Mononuclear cell (primary cell): ENCODE results near the gene ARSB. TPM values are rescaled to one million over a fixed set of nuclear protein-coding genes. Genes with fewer than 3 reads are reported as not detected.

ENCODE experiments used
- H3K27me3 ChIP-seq: 2 replicates; pipeline ENCODE4 v1.6.0; 2011; ENCODE audit warnings: low read length, control low read depth; ENCODE audit not compliant: insufficient read depth
- H3K4me1 ChIP-seq: 2 replicates; pipeline ENCODE4 v1.5.1; 2011; ENCODE audit warnings: mild to moderate bottlenecking, low read length, control low read depth; ENCODE audit not compliant: insufficient read depth
- H3K4me3 ChIP-seq: 2 replicates; pipeline ENCODE4 v1.5.1; 2011; ENCODE audit warnings: mild to moderate bottlenecking, low read length, moderate library complexity
- H3K9me3 ChIP-seq: 2 replicates; pipeline ENCODE4 v1.5.1; 2011; ENCODE audit warnings: low read depth, mild to moderate bottlenecking, control low read depth, low read length
- total RNA-seq: library from RNA; depleted of rRNA; stranded (reverse); fragments of >200 nt; gene quantifications from one replicate; pipeline ENCODE4 v1.2.3, GENCODE V29; 2012

The ARSB gene
- total RNA-seq, 1 donor = 16.2 TPM

DNA sequence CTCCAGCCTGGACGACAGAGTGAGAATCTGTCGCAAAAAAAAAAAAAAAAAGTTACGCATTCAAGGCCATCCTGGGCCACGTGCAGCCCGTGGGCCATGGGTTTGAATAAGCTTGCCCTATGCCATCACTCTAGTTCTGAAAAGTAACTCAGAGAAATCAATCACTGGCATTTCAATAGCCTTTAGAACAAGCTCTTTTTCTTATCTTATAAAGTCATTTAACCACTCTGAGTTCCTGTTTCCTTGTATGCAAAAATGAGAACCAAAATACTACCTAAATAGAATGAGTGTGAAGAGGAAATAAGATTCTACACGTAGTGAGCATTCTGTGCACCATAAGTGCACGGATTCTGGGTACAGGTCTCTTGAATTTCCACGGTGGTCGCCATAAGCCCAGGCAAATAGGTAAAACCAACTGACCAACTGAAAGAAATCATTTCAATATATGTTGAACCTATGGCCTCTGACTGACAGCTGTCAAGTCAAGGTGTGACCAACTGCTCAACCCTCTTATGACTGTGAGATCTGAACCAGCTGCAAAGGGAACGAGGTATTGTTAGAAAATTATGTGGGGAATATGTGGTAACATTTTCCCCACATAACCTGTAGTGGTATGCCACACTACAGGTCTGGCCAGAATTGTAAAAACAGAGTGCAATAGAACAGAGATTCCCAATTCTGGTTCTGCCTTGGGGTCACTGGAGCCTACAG is 192.6 kb downstream of the ARSB start:
- Histone ChIP-seq H3K4me1 (peaks cover 17% of the 10 kb centered on the region), H3K9me3 (no peaks in the 10 kb centered on the region), H3K27me3 (no peaks in the 10 kb centered on the region), H3K4me3 (no peak overlapping the region)

DNA sequence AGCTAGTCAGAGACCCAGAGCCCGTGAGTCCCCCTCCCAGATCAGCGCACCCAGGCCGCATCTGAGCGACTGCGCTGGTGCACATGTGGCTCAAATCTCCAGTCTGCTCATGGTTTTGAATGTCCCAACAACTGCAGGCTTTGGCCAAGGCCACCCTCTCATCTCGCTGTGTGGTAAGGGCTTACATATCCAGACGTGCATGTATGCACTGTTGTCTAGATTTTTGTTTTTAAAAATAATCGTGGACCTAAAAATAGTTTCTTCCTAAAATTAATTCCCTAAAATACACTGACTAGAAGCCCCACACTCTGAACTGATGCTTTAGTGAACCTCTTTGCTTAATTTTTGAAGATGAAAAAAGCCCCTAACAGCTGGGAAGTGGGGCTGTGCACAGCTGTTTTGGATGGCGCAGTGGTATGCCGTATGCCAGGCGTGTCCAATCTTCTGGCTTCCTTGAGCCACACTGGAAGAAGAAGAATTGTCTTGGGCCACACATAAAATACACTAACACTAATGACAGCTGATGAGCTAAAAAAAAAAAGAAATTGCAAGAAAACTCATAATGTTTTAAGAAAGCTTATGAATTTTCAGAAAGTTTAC is 193.5 kb downstream of the ARSB start:
- no peaks in the 10 kb centered on the region for H3K27me3 ChIP-seq
- peaks cover 17% of the 10 kb centered on the region for H3K4me1 ChIP-seq
- H3K4me3 ChIP-seq = no peak overlapping the region

DNA sequence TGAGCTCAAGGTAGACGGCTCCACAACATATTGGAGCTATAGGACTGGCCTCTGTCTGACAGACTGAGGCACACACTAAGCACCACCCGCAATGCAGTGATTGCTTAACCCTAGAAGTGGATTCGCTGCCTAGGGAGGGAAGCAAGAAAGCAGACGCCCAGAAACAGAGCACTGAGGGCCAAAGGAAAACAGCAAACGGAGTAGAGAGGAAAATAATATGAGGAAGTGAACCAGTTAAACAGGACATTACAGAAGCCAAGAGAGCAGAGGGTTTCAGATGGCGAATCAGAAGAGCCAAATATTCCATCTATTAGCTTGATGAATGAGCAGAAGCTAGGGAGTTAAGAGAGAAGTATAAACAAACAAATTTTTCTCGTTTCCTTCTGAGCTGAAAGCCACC is 197.3 kb downstream of the ARSB start:
- Histone ChIP-seq H3K27me3 (no peaks in the 10 kb centered on the region), H3K9me3 (no peaks in the 10 kb centered on the region)

More for the DNA sequence above, 193.5 kb downstream of the ARSB start:
- no peaks in the 10 kb centered on the region for H3K9me3 ChIP-seq

DNA sequence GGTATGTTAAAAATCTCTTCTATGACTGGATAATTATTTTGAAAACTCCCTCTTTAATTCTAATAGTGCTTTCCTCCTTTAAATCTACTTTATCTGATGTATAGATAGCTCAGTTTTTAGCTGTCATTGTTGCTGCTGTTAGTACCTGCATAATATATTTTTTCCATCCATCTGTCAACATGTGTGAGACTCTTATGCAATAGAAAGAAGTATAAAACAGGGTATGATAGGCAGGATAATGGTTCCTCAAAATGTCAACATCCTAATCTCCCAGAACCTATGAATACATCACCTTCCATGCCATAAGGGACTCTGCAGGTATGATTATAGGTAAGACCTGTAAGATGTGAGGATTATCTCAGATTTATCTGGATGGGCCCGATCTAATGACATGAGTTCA is 199.7 kb downstream of the ARSB start:
- Histone ChIP-seq H3K4me1 (peaks cover 7% of the 10 kb centered on the region), H3K27me3 (no peaks in the 10 kb centered on the region), H3K9me3 (no peaks in the 10 kb centered on the region), H3K4me3 (no peak overlapping the region)

More for the DNA sequence above, 197.3 kb downstream of the ARSB start:
- Histone ChIP-seq H3K4me1 (peaks cover 13% of the 10 kb centered on the region), H3K4me3 (no peak overlapping the region)

DNA sequence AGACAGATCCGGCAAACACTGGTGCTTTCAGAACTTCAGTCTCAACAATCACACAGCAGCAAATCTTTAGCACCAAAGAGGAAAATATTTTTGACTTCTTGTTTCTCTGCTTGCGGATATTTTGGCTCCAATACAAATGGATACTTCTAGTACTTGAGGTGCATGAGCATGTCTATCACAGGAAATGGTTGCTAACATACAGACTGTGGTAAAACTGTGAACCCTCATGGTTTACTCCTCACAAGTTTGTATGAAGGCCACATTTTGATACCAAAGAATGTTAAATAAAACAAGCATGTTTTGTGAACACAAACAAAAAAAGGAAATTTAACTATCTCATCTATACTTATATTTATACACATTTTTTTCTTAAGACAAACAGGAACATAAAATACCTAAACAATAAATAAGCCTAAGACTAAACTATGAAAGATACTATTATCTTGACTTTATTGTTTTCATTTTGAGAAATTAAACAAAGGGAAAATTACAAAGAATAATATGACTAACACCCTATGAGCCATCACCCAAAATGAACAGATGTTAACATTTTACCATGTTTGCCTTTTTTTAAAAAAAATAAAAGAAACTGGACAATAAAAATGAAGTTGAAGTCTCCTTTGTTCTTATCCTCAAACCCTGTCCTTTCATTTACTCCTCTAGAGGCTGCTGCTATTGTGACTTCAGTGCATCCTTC is 201.5 kb downstream of the ARSB start:
- Histone ChIP-seq H3K4me3 (no peak overlapping the region), H3K4me1 (peaks cover 7% of the 10 kb centered on the region), H3K9me3 (no peaks in the 10 kb centered on the region), H3K27me3 (no peaks in the 10 kb centered on the region)

DNA sequence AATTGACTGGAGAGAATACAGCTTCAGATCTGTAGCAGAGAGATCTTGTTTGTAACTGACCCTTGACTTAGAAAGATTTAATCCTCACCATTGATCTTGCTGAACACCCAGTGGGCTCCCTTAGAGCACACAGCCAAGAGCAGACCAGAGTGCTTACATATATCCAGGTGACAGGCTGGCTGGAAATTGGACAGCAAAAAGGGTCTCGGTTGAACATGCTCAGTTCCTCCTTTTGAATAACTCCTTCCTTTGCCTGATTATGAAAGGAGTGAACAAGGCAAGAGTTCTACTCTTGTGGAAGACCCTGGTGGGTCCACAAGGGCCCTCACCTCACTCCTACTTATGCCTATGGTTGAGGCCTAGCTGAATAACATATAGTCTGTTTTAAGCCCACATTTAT is 202.4 kb downstream of the ARSB start:
- no peaks in the 10 kb centered on the region for H3K27me3 ChIP-seq
- peaks cover 2% of the 10 kb centered on the region for H3K4me1 ChIP-seq
- no peaks in the 10 kb centered on the region for H3K9me3 ChIP-seq
- H3K4me3 ChIP-seq = no peak overlapping the region

DNA sequence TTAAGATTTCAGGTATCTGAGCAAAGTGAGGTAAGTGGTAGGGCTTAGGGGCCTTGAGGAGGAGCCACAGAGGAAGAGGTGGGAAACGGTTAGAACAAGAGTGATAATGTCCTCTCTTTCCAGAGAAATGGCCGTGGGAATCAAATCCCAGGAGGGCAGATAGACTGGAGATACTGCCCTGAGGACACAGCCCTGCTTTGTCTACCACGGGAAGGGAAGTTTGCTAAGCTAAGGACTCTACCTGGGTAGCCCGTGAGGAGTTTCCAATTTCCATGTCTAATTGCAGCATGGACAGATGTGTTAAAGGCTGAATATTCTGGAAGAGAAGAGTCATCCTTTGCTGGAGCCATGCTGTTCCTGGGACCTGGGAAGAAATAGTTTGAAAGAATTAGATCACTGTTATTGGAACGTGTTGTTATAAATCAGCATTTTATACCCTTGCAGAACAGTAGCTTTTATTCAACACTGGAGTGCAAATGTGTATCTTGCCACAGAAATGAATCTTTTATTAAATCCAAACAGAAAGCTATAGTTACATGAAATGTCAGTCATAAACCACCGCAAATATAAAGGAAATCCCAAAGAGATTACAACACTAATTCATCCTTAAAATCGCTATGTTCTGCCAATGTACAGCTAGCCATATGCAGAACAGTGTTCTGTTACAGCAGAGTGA is 203.4 kb downstream of the ARSB start:
- Histone ChIP-seq H3K4me3 (no peak overlapping the region), H3K9me3 (no peaks in the 10 kb centered on the region), H3K27me3 (no peaks in the 10 kb centered on the region), H3K4me1 (no peaks in the 10 kb centered on the region)

DNA sequence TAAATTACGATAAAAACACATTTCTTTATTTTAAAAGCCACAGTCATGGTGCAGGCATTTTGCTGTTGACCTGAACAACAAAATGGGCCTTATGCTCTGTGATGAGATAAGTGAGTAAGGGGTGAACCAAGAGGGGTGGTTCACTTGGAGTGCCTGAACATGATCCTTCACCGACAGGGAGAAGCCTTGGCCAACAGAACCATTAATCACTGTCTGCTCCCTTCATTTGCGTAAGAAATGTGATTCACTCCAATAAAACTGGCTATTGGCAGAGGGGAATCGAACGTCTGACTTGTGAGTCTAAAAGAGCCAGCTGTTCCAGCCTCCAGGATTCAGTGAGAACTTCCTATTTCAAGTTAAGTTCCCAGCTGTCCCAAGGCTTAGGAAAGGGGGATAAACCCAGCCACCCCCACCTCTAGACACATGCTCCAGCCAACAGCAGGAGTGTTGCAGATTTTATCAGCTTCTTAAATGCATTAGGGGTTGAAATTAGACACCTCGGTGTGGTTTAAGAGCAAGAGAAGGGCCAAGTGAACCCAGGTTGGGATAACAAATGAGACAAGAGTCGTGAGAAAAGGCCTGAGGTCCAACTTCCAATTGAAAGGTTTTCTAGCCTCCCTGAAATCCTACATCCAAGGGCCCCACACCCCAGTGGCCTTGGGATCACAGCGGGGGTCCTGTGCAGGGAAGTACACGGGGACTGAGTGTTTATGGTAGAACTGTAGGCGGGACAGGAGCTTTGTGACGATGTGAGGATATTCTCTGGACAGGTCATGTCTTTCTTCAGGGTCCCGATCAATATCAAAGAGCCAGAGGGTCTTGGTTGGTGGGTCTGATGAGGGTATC is 205.1 kb downstream of the ARSB start:
- Histone ChIP-seq H3K9me3 (no peaks in the 10 kb centered on the region), H3K4me3 (no peak overlapping the region), H3K27me3 (no peaks in the 10 kb centered on the region), H3K4me1 (no peaks in the 10 kb centered on the region)

DNA sequence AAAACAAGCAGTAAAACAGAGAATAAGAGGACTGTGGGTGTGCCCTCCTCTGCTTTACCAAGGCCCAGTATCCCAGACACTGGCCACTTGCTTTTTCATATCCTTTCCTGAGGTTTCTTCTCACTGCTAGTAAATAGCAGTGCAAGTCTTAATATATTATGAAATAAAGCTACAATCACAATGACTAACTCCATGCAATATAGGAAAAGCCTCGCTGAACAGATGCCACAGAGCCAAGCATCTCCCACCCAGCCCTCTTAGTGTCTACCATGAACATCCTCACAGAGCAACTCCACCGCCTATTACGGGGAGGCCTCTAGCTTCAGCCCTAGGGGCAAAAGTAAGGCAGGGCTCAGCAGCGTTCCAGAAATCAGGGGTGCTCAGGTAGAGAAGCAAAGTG is 205.8 kb downstream of the ARSB start:
- no peaks in the 10 kb centered on the region for H3K4me1 ChIP-seq
- H3K27me3 ChIP-seq = no peaks in the 10 kb centered on the region
- no peak overlapping the region for H3K4me3 ChIP-seq
- no peaks in the 10 kb centered on the region for H3K9me3 ChIP-seq

DNA sequence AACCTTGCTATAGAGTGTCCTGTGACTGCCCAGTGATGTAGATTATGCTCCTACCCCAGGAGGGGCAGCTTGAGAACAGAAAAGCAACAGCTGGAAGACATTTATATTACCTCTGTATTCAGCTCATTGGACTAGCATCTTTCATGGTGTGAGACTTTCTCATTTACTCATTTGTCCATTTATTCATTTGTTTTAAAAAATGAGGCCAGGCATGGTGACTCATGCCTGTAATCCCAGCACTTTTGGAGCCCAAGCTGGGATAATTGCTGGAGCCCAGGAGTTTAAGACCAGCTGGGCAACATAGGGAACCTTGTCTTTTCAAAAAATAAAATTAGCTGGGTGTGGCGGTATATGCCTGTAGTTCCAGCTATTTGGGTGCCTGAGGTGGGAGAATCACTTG is 206.6 kb downstream of the ARSB start:
- Histone ChIP-seq H3K4me3 (no peak overlapping the region), H3K4me1 (no peaks in the 10 kb centered on the region), H3K9me3 (no peaks in the 10 kb centered on the region), H3K27me3 (no peaks in the 10 kb centered on the region)

DNA sequence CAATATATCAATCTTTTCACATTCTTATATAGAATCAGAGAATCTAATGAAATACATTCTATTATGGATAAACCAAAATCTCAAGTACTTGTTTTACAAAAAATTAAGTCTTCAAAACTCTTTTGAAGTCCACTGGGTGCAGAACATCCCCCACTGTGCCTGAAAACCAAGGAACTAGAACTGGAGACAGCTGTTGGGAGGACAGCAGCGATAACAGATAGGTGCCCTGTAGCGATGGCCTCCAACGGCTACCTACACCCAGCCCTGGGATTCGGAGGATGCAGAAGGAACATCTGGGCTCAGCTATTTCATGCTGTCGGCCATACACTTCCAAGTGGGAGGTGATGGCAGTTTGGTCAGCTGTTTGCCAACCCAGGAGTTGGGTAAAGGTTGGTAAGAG is 207.2 kb downstream of the ARSB start:
- Histone ChIP-seq H3K9me3 (no peaks in the 10 kb centered on the region), H3K4me1 (no peaks in the 10 kb centered on the region), H3K27me3 (no peaks in the 10 kb centered on the region), H3K4me3 (no peak overlapping the region)

DNA sequence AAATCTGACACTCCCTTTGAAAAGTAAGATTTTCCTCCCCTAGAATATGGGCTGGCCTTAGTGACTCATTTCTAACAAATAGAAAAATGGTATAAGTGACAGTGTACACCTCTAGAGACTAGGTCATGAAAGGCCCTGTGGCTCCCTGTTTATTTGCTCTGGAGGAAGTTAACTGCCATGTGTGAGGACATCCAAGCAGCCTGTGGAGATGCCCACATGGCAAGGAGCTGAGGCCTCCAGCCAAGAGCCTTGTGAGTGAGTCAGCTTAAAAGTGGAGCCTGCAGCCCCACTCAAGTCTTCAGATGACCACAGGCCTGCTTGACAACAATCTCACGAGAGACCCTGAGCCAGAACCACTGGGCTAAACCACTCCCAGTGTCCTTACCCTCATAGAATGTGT is 208.5 kb downstream of the ARSB start:
- no peak overlapping the region for H3K4me3 ChIP-seq
- no peaks in the 10 kb centered on the region for H3K27me3 ChIP-seq
- no peaks in the 10 kb centered on the region for H3K4me1 ChIP-seq
- H3K9me3 ChIP-seq = no peaks in the 10 kb centered on the region

DNA sequence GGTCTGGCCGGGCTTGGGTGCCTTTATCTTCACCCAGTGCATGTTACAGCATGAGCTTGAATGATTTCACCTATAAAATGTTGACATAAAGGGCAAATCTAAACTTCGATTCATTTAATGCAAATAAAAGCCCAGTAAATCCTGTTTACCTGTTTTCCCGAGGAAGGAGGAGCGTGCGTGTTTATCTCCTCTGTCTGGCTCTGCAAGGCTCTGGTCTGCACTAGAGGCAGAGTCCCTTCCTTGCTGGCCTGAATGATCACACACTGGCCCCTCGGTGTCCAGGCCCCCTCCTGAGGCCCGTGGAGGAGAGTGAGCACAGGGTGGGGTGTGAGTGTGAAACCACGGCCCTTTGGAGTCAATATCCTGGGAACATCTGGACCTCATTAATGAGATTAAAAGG is 211.5 kb downstream of the ARSB start:
- no peak overlapping the region for H3K4me3 ChIP-seq
- no peaks in the 10 kb centered on the region for H3K4me1 ChIP-seq
- no peaks in the 10 kb centered on the region for H3K27me3 ChIP-seq
- H3K9me3 ChIP-seq = no peaks in the 10 kb centered on the region

DNA sequence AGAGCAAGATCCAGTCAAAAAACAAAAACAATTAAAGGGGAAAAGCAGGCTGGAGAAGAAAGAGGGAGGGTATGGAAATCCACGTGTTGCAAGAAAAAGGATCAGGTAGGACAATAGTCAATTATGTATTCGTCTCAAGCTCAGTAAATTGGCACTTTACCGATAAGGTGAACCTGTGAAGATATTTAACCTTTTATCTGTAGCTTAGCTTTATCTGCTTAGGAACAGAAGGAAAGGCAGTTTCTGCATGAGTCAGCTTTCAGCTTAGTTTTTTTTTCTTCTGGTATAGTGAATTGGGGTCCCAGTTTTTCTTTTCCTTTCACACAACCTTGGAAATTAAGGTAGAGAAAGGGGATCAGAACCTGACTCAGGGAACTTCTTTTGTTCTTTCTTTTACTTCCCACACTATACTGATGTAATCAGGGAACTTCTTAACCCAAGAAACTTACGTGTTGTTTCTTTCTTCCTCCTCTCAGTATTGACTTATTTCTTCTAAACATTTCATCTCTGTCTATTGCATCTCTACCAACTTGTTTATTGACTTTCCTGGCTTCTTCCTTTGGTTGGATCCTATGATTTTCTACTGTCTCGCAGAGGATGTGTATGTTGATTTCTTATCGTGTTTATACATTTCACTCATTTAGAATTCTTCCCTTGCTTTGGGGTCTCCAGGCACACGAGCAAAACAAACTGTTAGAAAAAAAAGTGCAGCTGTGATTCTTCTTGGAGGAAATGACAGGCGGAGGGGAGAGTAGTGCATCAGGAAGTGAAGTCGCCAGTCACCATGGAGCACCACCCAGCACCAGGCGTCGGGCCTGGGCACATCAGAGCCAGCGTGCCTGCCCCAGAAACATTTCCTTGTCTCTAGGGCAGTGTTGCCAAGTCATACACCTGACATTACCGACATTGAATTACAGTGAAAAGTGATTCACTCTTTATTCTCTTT is 213.6 kb downstream of the ARSB start:
- Histone ChIP-seq H3K27me3 (no peaks in the 10 kb centered on the region), H3K9me3 (no peaks in the 10 kb centered on the region), H3K4me3 (no peak overlapping the region), H3K4me1 (no peaks in the 10 kb centered on the region)
